Suprapubic skin (tissue), 4 donors: ENCODE measurements around the gene KRTAP10-5. TPM values are rescaled to one million over a fixed set of nuclear protein-coding genes. Genes with fewer than 3 reads are reported as not detected.
A peak's percentile ranks its signal among the peaks of the same experiment; 100 is the strongest.

Experiments
- DNase-seq, 2 donors: peaks; one replicate each; pipeline ENCODE4 v3.0.0-alpha.2; 2019; ENCODE audit warnings: low spot score in 2 of 2
- H3K27ac ChIP-seq: fragments of 200-600 bp; sonication (generic); one replicate; pipeline ENCODE4 v1.5.1; 2019
- H3K27me3 ChIP-seq: fragments of 200-600 bp; sonication (generic); one replicate; pipeline ENCODE4 v1.5.1; 2019
- H3K36me3 ChIP-seq: fragments of 200-600 bp; sonication (generic); one replicate; pipeline ENCODE4 v1.5.1; 2019
- H3K4me1 ChIP-seq: fragments of 200-600 bp; sonication (generic); one replicate; pipeline ENCODE4 v1.5.1; 2019
- H3K4me3 ChIP-seq: fragments of 200-600 bp; sonication (generic); one replicate; pipeline ENCODE4 v1.5.1; 2019; ENCODE audit warnings: mild to moderate bottlenecking
- H3K9me3 ChIP-seq: fragments of 200-600 bp; sonication (generic); one replicate; pipeline ENCODE4 v1.5.1; 2019
- EP300 ChIP-seq: sonication (generic); formaldehyde crosslinking; IDR thresholded peaks from one replicate; pipeline ENCODE4 v1.6.1; 2017; ENCODE audit warnings: antibody characterized with exemption
- POLR2A ChIP-seq, 2 donors: fragments of 450-650 bp; IDR thresholded peaks; one replicate each; pipeline ENCODE4 v1.6.1; 2017; ENCODE audit warnings: antibody characterized with exemption in 2 of 2, mild to moderate bottlenecking in 2 of 2, moderate library complexity in 2 of 2
- POLR2AphosphoS5 ChIP-seq, 3 donors: sonication (generic); formaldehyde crosslinking; IDR thresholded peaks; one replicate each; pipeline ENCODE4 v1.6.1; 2017; ENCODE audit warnings: antibody characterized with exemption in 3 of 3
- WGBS: methylation state at CpG from one replicate; pipeline ENCODE4 v1.1.5; 2018; 5-methylcytosine and 5-hydroxymethylcytosine counted together
- total RNA-seq, 4 donors: library from RNA; depleted of rRNA; stranded (reverse); fragments of >200 nt; gene quantifications; one replicate each; pipeline ENCODE4 v1.1.0, GENCODE V29; 2016
- TF ChIP-seq, protein P1 (sequence below), 2 donors: fragments of 200-600 bp in 1 of 2; fragments of 450-650 bp in 1 of 2; sonication (generic) in 1 of 2; IDR thresholded peaks; one replicate each; pipeline ENCODE4 v1.5.1; 2016 to 2019; ENCODE audit warnings: antibody characterized with exemption in 2 of 2, mild to moderate bottlenecking in 1 of 2, moderate library complexity in 1 of 2

The KRTAP10-5 gene
- total RNA-seq, 4 donors from 2014 or later = 0.76 to 11.1 (median 1.7) TPM; not detected in 1

DNA sequence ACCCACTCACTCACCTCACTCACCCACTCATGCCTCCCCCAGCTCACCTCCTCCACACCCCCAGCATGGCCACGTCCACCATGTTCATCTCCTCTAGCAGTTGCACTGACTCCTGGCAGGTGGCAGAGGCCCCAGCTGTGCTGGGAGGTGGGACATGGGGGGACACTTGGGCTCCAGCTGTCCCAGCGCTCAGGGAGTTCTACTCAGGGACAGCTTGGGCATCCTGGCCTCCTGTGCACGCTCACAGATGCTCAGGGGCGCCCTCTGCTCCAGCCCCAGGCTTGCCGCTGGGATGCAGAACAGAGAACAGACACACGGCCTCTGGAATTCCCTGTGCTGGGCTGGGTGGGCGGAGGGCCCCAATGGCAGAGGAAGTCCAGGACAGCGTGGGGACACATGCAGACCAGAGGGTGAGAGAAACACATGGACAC is 36.7 kb upstream of the KRTAP10-5 start:
- WGBS = 66% methylated on average over 2 of the region's 8 CpGs
- Histone ChIP-seq H3K27ac (no peak overlapping the region), H3K4me1 (no peaks in the 10 kb centered on the region), H3K36me3 (no peaks in the 10 kb centered on the region), H3K27me3 (peaks cover 37% of the 10 kb centered on the region), H3K4me3 (no peak overlapping the region), H3K9me3 (peaks cover 7% of the 10 kb centered on the region)
- no peak for DNase-seq
- no peak for TF ChIP-seq EP300
- TF ChIP-seq, protein P1, sequence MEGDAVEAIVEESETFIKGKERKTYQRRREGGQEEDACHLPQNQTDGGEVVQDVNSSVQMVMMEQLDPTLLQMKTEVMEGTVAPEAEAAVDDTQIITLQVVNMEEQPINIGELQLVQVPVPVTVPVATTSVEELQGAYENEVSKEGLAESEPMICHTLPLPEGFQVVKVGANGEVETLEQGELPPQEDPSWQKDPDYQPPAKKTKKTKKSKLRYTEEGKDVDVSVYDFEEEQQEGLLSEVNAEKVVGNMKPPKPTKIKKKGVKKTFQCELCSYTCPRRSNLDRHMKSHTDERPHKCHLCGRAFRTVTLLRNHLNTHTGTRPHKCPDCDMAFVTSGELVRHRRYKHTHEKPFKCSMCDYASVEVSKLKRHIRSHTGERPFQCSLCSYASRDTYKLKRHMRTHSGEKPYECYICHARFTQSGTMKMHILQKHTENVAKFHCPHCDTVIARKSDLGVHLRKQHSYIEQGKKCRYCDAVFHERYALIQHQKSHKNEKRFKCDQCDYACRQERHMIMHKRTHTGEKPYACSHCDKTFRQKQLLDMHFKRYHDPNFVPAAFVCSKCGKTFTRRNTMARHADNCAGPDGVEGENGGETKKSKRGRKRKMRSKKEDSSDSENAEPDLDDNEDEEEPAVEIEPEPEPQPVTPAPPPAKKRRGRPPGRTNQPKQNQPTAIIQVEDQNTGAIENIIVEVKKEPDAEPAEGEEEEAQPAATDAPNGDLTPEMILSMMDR (IDR thresholded peaks at IDR 0.05) = no peak
- no peak for TF ChIP-seq POLR2A (IDR thresholded peaks at IDR 0.05)
- no peak for TF ChIP-seq POLR2AphosphoS5 (IDR thresholded peaks at IDR 0.05)

DNA sequence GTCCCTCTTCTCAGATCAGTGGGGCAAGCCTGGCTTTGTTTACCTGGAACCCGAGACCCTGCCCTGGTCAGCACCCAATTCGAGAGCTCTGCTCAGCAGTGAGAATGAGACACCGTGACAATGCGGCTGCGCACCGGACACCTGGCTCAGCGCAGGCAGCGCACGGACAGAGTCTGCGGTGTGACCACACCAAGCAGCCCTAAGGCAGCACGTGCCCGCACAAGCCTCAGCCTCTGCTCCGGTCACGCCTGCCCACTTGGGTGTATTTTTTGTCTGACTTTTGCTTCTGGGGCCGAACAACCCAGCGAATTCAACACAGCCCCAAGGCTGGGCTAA is 36.2 kb upstream of the KRTAP10-5 start:
- TF ChIP-seq POLR2AphosphoS5 (IDR thresholded peaks at IDR 0.05) (no peak), EP300 (no peak), POLR2A (IDR thresholded peaks at IDR 0.05) (no peak)
- TF ChIP-seq, protein P1 (IDR thresholded peaks at IDR 0.05) = no peak
- Histone ChIP-seq H3K9me3 (peaks cover 7% of the 10 kb centered on the region), H3K27me3 (peaks cover 38% of the 10 kb centered on the region), H3K36me3 (no peaks in the 10 kb centered on the region), H3K4me3 (no peak overlapping the region), H3K4me1 (no peaks in the 10 kb centered on the region), H3K27ac (no peak overlapping the region)
- DNase-seq = no peak
- WGBS = 67% methylated on average over 8 of the region's 16 CpGs

DNA sequence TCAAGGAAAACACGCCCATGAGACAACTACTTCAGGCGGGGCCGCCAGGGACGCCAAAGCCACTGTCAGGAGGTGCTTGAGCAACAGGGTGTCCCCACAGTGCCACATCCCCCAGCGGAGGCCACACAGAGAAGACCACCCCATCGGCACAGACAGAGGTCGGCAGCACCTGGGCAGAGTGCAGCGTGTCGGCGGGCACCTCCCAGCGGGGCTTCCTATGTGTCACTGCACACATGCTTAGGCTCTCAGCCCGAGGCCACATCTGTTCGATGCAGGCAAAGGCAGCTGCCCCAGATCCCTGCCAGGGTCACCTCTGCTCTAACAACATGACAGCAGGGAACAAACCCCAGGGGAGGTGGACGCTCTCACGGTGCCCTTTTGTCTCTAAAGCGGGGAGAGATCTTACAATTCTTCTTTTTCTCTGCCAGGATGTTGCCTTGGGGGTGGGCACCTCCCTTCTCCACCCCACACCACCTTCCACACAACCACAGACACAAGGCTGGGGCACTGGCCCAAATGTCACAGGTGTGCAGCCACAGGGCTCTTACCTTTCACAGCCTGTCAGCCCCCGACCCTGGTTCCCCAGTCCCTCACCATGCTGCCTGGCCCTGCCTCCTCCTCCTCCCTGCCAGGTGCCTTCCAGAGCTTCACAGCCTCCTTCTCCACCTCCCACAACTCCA is 35.6 kb upstream of the KRTAP10-5 start:
- DNase-seq = no peak
- H3K27me3 ChIP-seq = peaks cover 38% of the 10 kb centered on the region
- H3K36me3 ChIP-seq = no peaks in the 10 kb centered on the region
- no peak overlapping the region for H3K4me3 ChIP-seq
- no peaks in the 10 kb centered on the region for H3K4me1 ChIP-seq
- 56% methylated on average over 9 of the region's 17 CpGs for WGBS
- TF ChIP-seq POLR2AphosphoS5 (IDR thresholded peaks at IDR 0.05) (no peak), EP300 (no peak), POLR2A (IDR thresholded peaks at IDR 0.05) (no peak)
- TF ChIP-seq, protein P1 (IDR thresholded peaks at IDR 0.05) = no peak
- peaks cover 7% of the 10 kb centered on the region for H3K9me3 ChIP-seq
- H3K27ac ChIP-seq = no peak overlapping the region

DNA sequence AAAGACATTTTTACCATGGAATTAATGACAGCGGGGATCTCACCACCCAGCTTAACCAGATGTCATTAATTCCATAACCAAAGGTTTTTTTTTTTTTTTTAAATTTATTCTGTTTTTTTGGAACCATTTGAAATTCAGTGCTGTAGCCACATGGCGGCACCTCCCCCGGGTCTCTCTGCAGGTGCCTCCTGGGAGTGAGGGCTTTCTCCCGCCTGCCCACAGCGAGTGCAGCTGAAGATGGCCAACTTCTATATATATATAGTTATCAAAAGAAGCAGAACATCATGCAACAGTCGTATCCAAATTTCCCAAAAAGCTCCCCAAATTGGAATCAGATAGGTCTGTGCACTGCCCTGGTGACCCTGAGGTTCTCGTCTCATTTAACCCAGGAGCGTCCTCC is 35.1 kb upstream of the KRTAP10-5 start:
- H3K27me3 ChIP-seq = peaks cover 38% of the 10 kb centered on the region
- TF ChIP-seq POLR2A (IDR thresholded peaks at IDR 0.05) (no peak), EP300 (no peak), POLR2AphosphoS5 (IDR thresholded peaks at IDR 0.05) (no peak)
- TF ChIP-seq, protein P1 (IDR thresholded peaks at IDR 0.05) = no peak
- peaks cover 7% of the 10 kb centered on the region for H3K9me3 ChIP-seq
- 85% methylated on average over 8 of the region's 8 CpGs for WGBS
- no peak overlapping the region for H3K4me3 ChIP-seq
- DNase-seq = no peak
- no peaks in the 10 kb centered on the region for H3K36me3 ChIP-seq
- no peak overlapping the region for H3K27ac ChIP-seq
- H3K4me1 ChIP-seq = no peaks in the 10 kb centered on the region

DNA sequence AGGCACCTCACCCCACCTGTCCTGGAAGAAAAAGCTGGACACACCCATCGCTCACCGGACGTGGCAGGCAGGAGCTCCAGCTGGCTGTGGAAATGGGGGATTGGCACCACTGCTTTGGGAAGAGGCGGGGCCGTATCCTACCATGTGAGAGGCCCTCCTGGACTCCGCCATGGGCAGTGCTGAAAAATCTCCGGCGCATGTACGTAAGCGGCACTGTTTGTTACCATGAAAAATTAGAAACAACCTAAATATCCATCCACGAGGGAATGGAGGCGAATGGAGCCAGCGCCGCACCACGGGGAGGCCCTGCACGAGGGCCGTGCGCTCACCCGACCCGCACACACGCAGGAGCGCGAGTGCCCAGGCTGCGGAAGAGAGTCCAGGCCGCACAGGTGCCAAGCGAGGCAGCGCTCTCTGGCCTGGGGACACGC is 34.6 kb upstream of the KRTAP10-5 start:
- Histone ChIP-seq H3K27ac (no peak overlapping the region), H3K4me1 (no peaks in the 10 kb centered on the region), H3K4me3 (no peak overlapping the region), H3K9me3 (peaks cover 6% of the 10 kb centered on the region), H3K27me3 (peaks cover 38% of the 10 kb centered on the region), H3K36me3 (no peaks in the 10 kb centered on the region)
- TF ChIP-seq, protein P1 (IDR thresholded peaks at IDR 0.05) = no peak
- TF ChIP-seq EP300 (no peak), POLR2AphosphoS5 (IDR thresholded peaks at IDR 0.05) (no peak), POLR2A (IDR thresholded peaks at IDR 0.05) (no peak)
- WGBS = 89% methylated on average over 28 of the region's 28 CpGs
- DNase-seq = peak in 1 of 2 donors; percentile 70
